Measurements from ENCODE around the gene PSMB10. TPM values are rescaled to one million over a fixed set of nuclear protein-coding genes. Genes with fewer than 3 reads are reported as not detected.

The PSMB10 gene
- total RNA-seq, 2 donors from 2014 or later: 114 to 164 TPM

Other genes with a start within 250 kb of the PSMB10 start
- gene GFOD2, start 217.5 kb downstream of the PSMB10 start, total RNA-seq: 10 to 100 TPM; 26.8 to 28.7 TPM
- gene RANBP10, start 130.3 kb downstream of the PSMB10 start, total RNA-seq: 10 to 100 TPM; 16.9 to 20.5 TPM
- gene TSNAXIP1, start 130.0 kb downstream of the PSMB10 start, total RNA-seq: under 1 TPM; 0.12 to 0.75 TPM
- gene THAP11, start 94.5 kb downstream of the PSMB10 start, total RNA-seq: 10 to 100 TPM; 19.3 to 23.8 TPM
- 10 to 100 TPM; 57.1 to 59.8 TPM for gene NUTF2, start 89.9 kb downstream of the PSMB10 start, total RNA-seq
- 10 to 100 TPM; 29.3 to 43.1 TPM for gene CENPT, start 89.2 kb downstream of the PSMB10 start, total RNA-seq
- gene EDC4, start 63.8 kb downstream of the PSMB10 start, total RNA-seq: 10 to 100 TPM; 54.2 to 76.8 TPM
- under 1 TPM in 1 of 2 donors, not detected in 1; 0.67 TPM for gene NRN1L, start 52.0 kb downstream of the PSMB10 start, total RNA-seq
- gene PSKH1, start 43.6 kb downstream of the PSMB10 start, total RNA-seq: 10 to 100 TPM; 31.7 to 36.6 TPM
- gene CTRL, start 5.0 kb downstream of the PSMB10 start, total RNA-seq: 1 to 10 TPM in 1 of 2 donors, under 1 TPM in 1; 0.89 to 1.9 TPM
- gene LCAT, start 7.3 kb upstream of the PSMB10 start, total RNA-seq: 1 to 10 TPM; 2.3 to 5.0 TPM
- gene SLC12A4, start 31.8 kb upstream of the PSMB10 start, total RNA-seq: 10 to 100 TPM; 12.0 to 16.9 TPM
- gene DPEP3, start 43.6 kb upstream of the PSMB10 start, total RNA-seq: under 1 TPM in 1 of 2 donors, not detected in 1; 0.28 TPM
- gene DPEP2, start 62.6 kb upstream of the PSMB10 start, total RNA-seq: 1 to 10 TPM in 1 of 2 donors, under 1 TPM in 1; 0.82 to 2.5 TPM
- gene DPEP2NB, start 79.1 kb upstream of the PSMB10 start, total RNA-seq: not detected
- 1 to 10 TPM; 6.7 to 7.1 TPM for gene DDX28, start 86.4 kb upstream of the PSMB10 start, total RNA-seq
- gene DUS2, start 86.4 kb upstream of the PSMB10 start, total RNA-seq: 10 to 100 TPM; 14.1 to 17.4 TPM
- gene NFATC3, start 148.5 kb upstream of the PSMB10 start, total RNA-seq: 10 to 100 TPM; 24.6 to 24.9 TPM